NCI-H2171 treated with DMSO at 0.1 percent for 48 hours (cell line): ENCODE measurements around the gene SMIM41.

Source experiments
- DNase-seq: peaks from one replicate; lab custom pipeline; 2025; lab: John Stamatoyannopoulos, UW

The SMIM41 gene

GRCh38 chr12:52122540-52122871 is 43.0 kb downstream of the SMIM41 start:
- no peak for DNase-seq

DNA sequence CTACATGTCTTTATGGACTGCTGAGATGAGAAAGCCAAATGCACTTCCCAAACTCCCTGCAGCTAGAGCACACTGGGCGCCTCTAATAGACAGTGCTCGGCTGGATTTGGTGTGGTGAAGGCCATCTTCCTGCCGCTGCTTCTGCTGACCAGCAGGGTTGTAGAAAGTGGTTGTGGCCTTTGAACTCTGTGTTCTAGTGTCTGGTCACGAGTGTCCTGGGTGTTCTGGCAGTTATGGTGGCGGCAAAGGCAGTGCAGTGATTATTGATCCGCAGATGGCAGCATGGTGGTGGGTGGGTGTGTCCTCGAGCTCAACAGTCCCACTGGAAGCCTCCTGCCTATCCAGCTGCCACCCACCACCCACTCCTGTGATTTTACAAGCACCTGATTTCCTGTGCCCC is 43.4 kb downstream of the SMIM41 start:
- DNase-seq, result no peak

- DNase-seq, result no peak
These were observed 44.1 kb downstream of the SMIM41 start for GRCh38 chr12:52123487-52124186.

DNA sequence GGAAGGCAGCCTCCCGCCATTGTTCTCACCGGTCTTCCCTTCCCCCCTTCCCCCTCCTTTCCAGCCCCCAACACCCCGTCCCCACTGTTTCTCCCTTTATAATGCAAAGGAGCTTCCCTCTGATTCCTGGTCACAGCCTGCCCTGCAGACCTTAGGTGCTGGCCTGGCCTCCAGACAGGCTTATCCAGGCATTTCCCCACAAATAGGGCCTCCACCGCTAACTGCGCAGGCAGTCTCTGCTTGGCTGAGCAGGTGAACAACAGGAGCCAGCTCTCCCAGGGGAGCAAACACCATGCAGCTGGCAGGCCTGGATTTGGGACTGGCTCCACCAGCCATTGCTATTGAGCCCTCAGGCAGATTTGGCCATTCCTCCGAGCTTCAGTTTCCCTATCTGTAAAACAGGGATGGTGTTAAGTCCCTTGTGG is 46.0 kb downstream of the SMIM41 start:
- peak; percentile 84 for DNase-seq

GRCh38 chr12:52126050-52126604 is 46.6 kb downstream of the SMIM41 start:
- DNase-seq, result no peak

GRCh38 chr12:52126605-52127578 is 47.4 kb downstream of the SMIM41 start:
- DNase-seq, result peak; percentile 93

DNA sequence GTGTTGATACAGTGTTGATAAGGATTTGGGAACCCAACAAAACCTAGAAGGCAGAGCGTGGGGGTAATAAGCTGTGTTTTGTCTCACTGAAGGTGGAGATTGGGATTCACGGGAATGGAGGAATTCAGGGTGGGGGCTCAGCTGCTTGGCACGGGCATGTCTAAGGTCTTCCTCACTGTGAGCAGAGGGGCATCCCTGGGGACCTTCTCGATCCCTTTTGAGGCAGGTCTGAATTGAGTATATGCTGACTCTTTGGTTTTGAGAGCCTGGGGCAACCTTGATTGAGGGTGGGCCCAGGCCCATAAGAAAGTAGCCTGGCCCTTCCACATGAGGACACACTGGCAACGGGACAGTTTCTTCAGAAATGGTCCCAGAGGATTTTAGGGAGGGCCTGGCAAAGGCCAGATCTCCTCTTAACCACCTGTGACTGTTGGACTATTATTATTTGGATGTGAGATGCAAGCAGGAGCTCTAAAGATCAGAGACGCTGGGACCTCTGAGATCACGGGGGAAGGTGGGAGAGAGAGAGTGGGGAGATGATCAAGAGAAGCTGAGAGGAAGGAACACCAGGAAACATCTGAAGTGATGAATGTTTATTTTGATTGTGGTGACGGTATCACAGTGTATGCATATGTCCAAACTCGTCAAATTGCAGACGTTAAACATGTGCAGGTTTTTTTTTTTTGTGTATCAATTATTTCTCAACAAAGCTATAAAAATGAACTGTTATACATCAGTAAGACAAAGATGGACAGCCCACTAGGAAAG is 48.4 kb downstream of the SMIM41 start:
- peak; percentile 21 for DNase-seq

DNA sequence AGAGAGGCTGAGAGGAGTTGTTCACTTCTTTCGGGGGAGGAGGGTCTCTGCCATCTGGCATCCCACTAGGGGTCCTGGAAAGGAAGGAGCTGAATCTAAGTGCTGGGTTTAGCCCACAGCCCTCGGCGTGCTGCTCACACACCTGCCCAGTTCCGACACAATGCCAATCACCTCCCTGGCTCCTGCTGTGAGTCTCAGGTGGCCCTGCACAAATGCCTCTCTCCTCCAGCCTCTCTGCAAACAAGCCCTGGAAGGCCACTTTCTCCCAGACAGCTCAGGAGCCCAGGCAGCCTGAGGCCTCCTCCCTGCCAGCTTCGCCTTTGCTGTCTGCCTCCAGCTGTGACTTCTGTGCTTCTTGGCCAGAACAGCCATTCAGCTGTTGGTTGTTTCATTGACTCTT is 51.2 kb downstream of the SMIM41 start:
- DNase-seq, result peak; percentile 99

GRCh38 chr12:52132754-52133161 is 53.3 kb downstream of the SMIM41 start:
- DNase-seq, result no peak

GRCh38 chr12:52137746-52138145 is 58.2 kb downstream of the SMIM41 start:
- DNase-seq, result no peak

DNA sequence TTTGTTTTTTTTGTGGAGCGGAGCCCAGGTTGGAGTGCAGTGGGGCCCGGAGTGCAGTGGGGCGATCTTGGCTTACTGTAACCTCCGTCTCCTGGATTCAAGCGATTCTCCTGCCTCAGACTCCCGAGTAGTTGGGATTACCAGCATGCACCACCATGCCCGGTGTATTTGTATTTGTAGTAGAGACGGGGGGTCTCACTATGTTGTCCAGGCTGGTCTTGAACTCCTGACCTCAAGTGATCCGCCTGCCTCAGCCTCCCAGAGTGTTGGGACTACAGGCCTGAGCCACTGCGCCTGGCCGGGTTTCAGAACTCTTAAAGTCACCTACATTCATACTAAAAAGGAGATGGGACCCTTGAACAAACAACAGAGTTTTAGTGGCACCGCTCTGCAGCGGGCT is 59.6 kb downstream of the SMIM41 start:
- no peak for DNase-seq

DNA sequence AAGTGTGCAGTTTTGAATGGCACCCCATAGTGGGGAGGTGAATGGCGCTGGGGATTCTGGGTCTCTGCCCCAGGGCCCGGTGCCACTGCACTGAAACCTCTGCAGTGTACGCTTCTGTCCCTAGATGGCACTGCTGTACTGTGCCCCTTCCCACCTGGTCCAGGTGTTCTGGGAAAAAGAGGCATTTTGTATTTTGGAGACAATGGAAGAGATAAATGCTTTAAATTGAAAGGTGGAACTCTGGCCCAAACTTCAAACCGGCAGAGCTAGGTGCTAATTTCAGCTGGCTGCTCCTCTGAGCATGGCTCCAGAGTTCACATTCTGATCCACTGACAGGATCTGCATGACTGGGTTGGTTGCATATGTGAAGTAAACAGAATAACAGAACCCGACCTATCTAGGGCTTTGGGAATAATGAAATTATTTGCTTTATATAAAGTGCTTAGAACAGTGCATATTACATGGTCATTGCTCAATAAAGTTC is 60.1 kb downstream of the SMIM41 start:
- peak; percentile 78 for DNase-seq

DNA sequence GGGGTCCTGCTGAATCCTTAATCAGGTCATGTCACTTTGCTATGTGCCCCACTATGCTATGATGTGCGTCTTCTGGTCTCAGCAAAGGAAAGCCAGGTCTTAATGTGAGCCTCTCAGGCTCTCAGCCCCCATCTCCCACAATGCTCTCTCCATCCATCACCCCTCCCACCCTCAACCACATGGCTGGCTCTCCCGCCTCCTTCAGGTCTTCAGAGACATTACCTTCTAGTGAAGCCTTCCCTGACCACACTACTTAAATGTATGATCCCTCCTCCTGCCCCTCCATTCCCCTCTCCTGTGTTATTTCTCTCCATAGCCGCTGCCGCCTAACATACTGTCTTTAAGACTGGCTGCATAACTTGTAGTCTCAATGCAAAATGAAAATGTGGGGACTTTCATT is 61.8 kb downstream of the SMIM41 start:
- DNase-seq, result no peak

- no peak for DNase-seq
These were observed 62.4 kb downstream of the SMIM41 start for GRCh38 chr12:52141875-52142274.

- no peak for DNase-seq
These were observed 62.9 kb downstream of the SMIM41 start for GRCh38 chr12:52142431-52142830.

DNA sequence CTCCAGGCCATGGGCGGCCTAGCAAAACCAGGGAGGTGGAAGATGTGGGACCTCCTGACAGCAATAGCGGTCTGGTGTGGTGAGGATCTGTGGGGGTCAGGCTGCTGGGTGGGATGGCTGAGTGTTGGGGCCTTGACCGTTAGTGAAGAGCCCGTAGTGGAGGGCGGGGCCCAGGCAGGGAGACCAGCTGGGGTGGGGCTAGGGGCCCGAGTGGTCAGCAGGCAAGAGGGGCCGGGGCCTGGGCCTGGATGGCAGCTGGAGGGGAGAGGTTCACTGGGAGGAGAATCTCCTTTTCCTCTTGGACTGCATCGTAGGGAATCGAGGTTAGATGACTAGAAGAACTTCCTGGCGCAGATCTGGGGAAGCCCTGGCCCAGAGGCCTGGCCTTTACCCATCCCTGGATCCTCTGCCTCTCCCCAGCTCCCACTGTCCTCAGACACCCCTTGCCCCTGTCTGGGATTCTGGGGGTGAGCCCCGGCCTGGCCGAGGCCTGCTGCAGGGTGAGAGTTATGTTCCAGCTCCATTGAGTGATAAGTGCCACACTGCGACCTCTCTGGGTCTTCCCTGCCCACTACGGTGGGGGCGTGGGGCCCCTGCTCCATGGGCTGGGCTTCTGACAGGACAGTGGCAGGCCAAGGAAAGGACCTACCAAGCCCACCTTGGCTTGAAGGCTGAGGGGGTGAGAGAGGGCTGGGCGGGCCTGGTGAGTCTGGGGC is 65.2 kb downstream of the SMIM41 start:
- no peak for DNase-seq

- DNase-seq, result no peak
These were observed 66.0 kb downstream of the SMIM41 start for GRCh38 chr12:52145228-52146088.

- no peak for DNase-seq
These were observed 66.8 kb downstream of the SMIM41 start for GRCh38 chr12:52146089-52146821.

DNA sequence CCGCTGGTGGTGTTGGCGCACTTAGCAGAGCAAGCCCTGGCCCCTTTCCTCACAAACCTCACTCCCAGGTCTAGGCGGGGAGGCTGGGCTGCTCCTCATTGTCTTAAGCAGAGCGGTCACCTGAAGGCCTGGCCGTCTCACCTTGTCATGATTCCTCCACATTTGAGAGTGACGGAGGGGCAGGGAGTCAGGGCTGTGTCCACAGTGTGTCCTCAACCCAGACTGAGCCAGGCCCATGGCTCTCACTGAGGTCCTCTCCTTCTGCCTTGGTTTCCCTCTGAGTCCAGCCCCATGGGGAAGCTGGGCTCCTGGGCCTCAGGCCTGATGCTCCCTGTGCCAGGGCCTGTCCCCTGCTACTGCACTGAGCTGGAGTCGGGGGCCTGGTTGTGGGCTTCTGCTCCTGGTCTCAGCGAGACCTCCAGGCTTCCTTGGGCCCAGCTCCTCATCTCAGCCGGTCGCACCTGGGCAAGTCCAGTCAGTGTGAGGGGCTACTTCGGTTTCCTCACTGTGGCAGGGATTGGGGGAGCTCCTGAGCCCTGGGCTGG is 67.4 kb downstream of the SMIM41 start:
- DNase-seq, result no peak
